SH-SY5Y (cell line): Measurements from ENCODE around the gene TBL3.

Experiments used
- GATA2 ChIP-seq: IDR thresholded peaks from 2 replicates; pipeline ENCODE4 v1.6.1; 2011; ENCODE audit warnings: mild to moderate bottlenecking, low read depth, low read length
- GATA3 ChIP-seq: IDR thresholded peaks from 2 replicates; pipeline ENCODE4 v1.6.1; 2011; ENCODE audit warnings: low read depth, mild to moderate bottlenecking, low read length, moderate library complexity

DNA sequence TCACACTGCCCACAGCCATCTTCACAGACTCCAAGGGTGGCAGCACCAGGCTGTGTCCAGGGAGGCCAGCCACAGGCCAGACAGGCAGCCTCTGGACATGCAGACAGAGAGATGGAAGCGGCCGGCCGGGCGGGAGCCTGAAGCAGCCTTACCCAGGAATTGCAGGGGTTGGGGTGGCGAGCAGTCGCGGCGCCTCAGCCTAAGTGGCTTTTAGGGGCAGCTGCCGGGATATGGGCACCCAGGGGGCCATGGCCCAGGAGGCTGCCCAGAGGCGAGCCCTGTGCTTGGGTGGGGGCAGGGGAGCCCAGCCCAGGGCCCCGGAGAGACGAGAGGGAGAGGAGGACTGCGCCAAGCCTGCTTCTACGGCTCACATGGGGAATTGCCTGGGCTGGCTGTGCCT lies 53.4 kb downstream of the TBL3 start:
- TF ChIP-seq GATA2 (no peak), GATA3 (no peak)
